CMK (cell line): ENCODE measurements around the gene CRACR2A.

Experiments
- DNase-seq: peaks from one replicate; pipeline ENCODE4 v3.0.0-alpha.2; 2010; ENCODE audit warnings: low read depth

CRACR2A gene

GRCh38 chr12:3752096-3752709 lies 706 bp downstream of the CRACR2A start:
- peak; percentile 71 for DNase-seq

GRCh38 chr12:3751151-3752095 lies 1.5 kb downstream of the CRACR2A start:
- no peak for DNase-seq

- DNase-seq, result no peak
These were observed 2.3 kb downstream of the CRACR2A start for GRCh38 chr12:3750616-3751015.

- DNase-seq, result no peak
These were observed 4.3 kb downstream of the CRACR2A start for GRCh38 chr12:3748620-3749019.

- no peak for DNase-seq
These were observed 4.8 kb downstream of the CRACR2A start for GRCh38 chr12:3747976-3748619.

- no peak for DNase-seq
These were observed 5.4 kb downstream of the CRACR2A start for GRCh38 chr12:3747543-3747942.

- DNase-seq, result no peak
These were observed 6.2 kb downstream of the CRACR2A start for GRCh38 chr12:3746758-3747157.

- DNase-seq, result no peak
These were observed 7.8 kb downstream of the CRACR2A start for GRCh38 chr12:3745152-3745551.

- no peak for DNase-seq
These were observed 8.5 kb downstream of the CRACR2A start for GRCh38 chr12:3744229-3744901.

- no peak for DNase-seq
These were observed 9.1 kb downstream of the CRACR2A start for GRCh38 chr12:3743803-3744202.

GRCh38 chr12:3741882-3742672 lies 10.8 kb downstream of the CRACR2A start:
- DNase-seq, result no peak

- DNase-seq, result no peak
These were observed 12.3 kb downstream of the CRACR2A start for GRCh38 chr12:3740480-3741231.

GRCh38 chr12:3735432-3735831 lies 17.5 kb downstream of the CRACR2A start:
- no peak for DNase-seq

GRCh38 chr12:3732901-3733300 lies 20.0 kb downstream of the CRACR2A start:
- DNase-seq, result no peak

GRCh38 chr12:3730111-3730510 lies 22.8 kb downstream of the CRACR2A start:
- DNase-seq, result no peak

GRCh38 chr12:3728686-3729085 lies 24.2 kb downstream of the CRACR2A start:
- no peak for DNase-seq

- DNase-seq, result no peak
These were observed 24.9 kb downstream of the CRACR2A start for GRCh38 chr12:3727877-3728632.

GRCh38 chr12:3727354-3727753 lies 25.6 kb downstream of the CRACR2A start:
- no peak for DNase-seq

- no peak for DNase-seq
These were observed 26.5 kb downstream of the CRACR2A start for GRCh38 chr12:3726456-3726855.
